MM.1S (cell line): ENCODE results near the gene SLC9A5.

Experiments used
- CTCF ChIP-seq: fragments of 300-600 bp; sonication (generic); IDR thresholded peaks from 2 replicates; pipeline ENCODE4 v1.5.1; 2016; ENCODE audit warnings: antibody characterized with exemption, low read length, mixed read lengths
- EZH2 ChIP-seq: fragments of 300-600 bp; sonication (generic); optimal IDR thresholded peaks from 2 replicates; pipeline ENCODE3; 2017; ENCODE audit warnings: low read depth, mild to moderate bottlenecking, antibody characterized with exemption, low read length, mixed read lengths
- EZH2phosphoT487 ChIP-seq: fragments of 300-600 bp; sonication (generic); IDR thresholded peaks from 2 replicates; pipeline ENCODE4 v1.6.1; 2018; ENCODE audit warnings: antibody characterized with exemption, low read length

GRCh38 chr16:67301080-67301782 is 52.5 kb downstream of the SLC9A5 start:
- TF ChIP-seq CTCF (no peak), EZH2 (no peak), EZH2phosphoT487 (no peak)
